Measurements from ENCODE around the gene UBE2K.
A peak's percentile ranks its signal among the peaks of the same experiment; 100 is the strongest.

GRCh38 chr4:39698424-39699009, 581 bp downstream of the UBE2K start:
- TF ChIP-seq, protein P1, sequence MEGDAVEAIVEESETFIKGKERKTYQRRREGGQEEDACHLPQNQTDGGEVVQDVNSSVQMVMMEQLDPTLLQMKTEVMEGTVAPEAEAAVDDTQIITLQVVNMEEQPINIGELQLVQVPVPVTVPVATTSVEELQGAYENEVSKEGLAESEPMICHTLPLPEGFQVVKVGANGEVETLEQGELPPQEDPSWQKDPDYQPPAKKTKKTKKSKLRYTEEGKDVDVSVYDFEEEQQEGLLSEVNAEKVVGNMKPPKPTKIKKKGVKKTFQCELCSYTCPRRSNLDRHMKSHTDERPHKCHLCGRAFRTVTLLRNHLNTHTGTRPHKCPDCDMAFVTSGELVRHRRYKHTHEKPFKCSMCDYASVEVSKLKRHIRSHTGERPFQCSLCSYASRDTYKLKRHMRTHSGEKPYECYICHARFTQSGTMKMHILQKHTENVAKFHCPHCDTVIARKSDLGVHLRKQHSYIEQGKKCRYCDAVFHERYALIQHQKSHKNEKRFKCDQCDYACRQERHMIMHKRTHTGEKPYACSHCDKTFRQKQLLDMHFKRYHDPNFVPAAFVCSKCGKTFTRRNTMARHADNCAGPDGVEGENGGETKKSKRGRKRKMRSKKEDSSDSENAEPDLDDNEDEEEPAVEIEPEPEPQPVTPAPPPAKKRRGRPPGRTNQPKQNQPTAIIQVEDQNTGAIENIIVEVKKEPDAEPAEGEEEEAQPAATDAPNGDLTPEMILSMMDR (IDR thresholded peaks at IDR 0.05) = no peak
- peak in 1 of 2 donors; percentile 3 for TF ChIP-seq POLR2AphosphoS5 (IDR thresholded peaks at IDR 0.05; ENCODE audit: insufficient read depth in 1 of 2, low read depth in 1 of 2)
- no peak for TF ChIP-seq POLR2A (IDR thresholded peaks at IDR 0.05)

All from vagina (tissue), 2 donors.